ENCODE results near the gene MED27. TPM values are rescaled to one million over a fixed set of nuclear protein-coding genes. Genes with fewer than 3 reads are reported as not detected.

Gene MED27
- total RNA-seq, 1 donor from 2014 or later = 21.3 TPM

GRCh38 chr9:131976157-131977108 is 103.2 kb downstream of the MED27 start:
- TF ChIP-seq CTCF (conservative IDR thresholded peaks at IDR 0.05; ENCODE audit: low read depth, low read length) = no peak
- H3K4me3 ChIP-seq (ENCODE audit: low read depth, low read length) = no peak overlapping the region
- no peak for DNase-seq (ENCODE audit: low read depth)

- no peak overlapping the region for H3K4me3 ChIP-seq (ENCODE audit: low read depth, low read length)
Observed at GRCh38 chr9:131972889-131973288, 106.8 kb downstream of the MED27 start.

GRCh38 chr9:131971482-131972074 is 108.1 kb downstream of the MED27 start:
- TF ChIP-seq CTCF (conservative IDR thresholded peaks at IDR 0.05; ENCODE audit: low read depth, low read length) = no peak
- no peak for DNase-seq (ENCODE audit: low read depth)

More at GRCh38 chr9:131972889-131973288, 106.8 kb downstream of the MED27 start:
- no peak for TF ChIP-seq CTCF (conservative IDR thresholded peaks at IDR 0.05; ENCODE audit: low read depth, low read length)
- no peak for DNase-seq (ENCODE audit: low read depth)

GRCh38 chr9:131969469-131969989 is 110.1 kb downstream of the MED27 start:
- TF ChIP-seq CTCF (conservative IDR thresholded peaks at IDR 0.05; ENCODE audit: low read depth, low read length) = no peak
- H3K4me3 ChIP-seq (ENCODE audit: low read depth, low read length) = no peak overlapping the region
- DNase-seq (ENCODE audit: low read depth) = no peak

More at GRCh38 chr9:131971482-131972074, 108.1 kb downstream of the MED27 start:
- H3K4me3 ChIP-seq (ENCODE audit: low read depth, low read length) = no peak overlapping the region

DNA sequence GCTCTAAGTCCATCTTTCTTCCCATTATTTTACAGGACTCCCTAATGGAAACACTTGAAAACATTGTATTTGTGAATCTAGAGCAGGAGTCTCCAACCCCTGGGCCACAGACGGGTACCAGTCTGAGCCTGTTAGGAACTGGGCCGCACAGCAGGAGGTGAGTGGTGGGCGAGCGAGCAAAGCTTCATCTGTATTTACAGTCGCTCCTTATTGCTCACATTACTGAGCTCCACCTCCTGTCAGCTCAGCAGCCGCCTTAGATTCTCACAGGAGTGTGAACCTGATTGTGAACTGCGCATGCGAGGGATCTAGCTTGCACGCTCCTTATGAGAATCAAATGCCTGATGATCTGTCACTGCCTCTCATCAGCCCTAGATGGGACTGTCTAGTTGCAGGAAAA is 111.0 kb downstream of the MED27 start:
- H3K4me3 ChIP-seq (ENCODE audit: low read depth, low read length) = no peak overlapping the region
- TF ChIP-seq CTCF (conservative IDR thresholded peaks at IDR 0.05; ENCODE audit: low read depth, low read length) = no peak
- no peak for DNase-seq (ENCODE audit: low read depth)

- TF ChIP-seq CTCF (conservative IDR thresholded peaks at IDR 0.05; ENCODE audit: low read depth, low read length) = no peak
- no peak for DNase-seq (ENCODE audit: low read depth)
- H3K4me3 ChIP-seq (ENCODE audit: low read depth, low read length) = no peak overlapping the region
Observed at GRCh38 chr9:131965841-131966240, 113.8 kb downstream of the MED27 start.
